ENCODE data around the gene LTBP2.

GRCh38 chr14:74491956-74492775 lies 119.9 kb downstream of the LTBP2 start:
- TF ChIP-seq POLR2A (IDR thresholded peaks at IDR 0.05) (no peak), CTCF (IDR thresholded peaks at IDR 0.05) (peak in 1 of 4 experiments; percentile 6), POLR2AphosphoS5 (IDR thresholded peaks at IDR 0.05) (no peak)

Measured in sigmoid colon (tissue), 4 donors.